Activated CD8-positive, alpha-beta memory T cell treated with anti-CD3 and anti-CD28 coated beads, Interleukin-2, amount 50 U/mL, for 24 hours (primary cell): ENCODE measurements around the gene NUP88.

Experiments used
- DNase-seq: peaks from one replicate; pipeline ENCODE4 v3.0.0-alpha.2; 2020; ENCODE audit errors: extremely low read depth

The NUP88 gene

DNA sequence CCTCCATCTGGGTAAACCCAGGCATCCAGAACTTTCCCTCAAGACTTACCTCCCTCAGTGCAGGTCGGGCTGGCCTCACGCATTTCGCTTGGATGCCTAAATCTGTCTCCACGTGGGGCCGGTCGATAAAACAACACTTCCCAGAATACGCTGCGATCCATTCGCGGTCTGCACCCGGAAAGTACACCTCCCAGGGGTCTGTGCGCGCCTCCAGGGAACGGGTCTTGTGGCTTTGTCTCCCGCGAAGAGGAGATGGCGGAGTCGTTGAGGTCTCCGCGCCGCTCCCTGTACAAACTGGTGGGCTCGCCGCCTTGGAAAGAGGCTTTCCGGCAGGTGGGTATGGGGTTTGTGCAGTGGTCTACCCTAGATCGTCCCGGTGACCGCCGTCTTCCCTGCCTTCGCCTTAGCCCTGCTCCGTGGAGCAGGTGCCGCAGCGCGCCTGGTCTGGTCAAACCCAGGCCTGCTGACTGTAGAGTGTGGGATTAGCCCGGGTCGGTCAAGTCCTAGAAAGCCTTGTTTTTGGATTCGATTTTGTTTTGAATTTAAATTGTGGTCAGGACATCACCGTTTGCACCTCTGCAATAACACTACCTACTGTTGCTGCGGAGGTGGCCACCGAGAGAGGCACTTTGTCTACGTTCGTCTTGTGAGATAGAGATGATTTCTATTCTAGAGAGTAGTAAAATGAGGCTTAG, 644 bp upstream of the NUP88 start, which contains the start of gene RPAIN:
TSS of gene RPAIN (plus strand) at position 224 of the 695 bp plus-strand sequence. CDS start at position 253, 29 bp downstream.
- peak; percentile 72 for DNase-seq

DNA sequence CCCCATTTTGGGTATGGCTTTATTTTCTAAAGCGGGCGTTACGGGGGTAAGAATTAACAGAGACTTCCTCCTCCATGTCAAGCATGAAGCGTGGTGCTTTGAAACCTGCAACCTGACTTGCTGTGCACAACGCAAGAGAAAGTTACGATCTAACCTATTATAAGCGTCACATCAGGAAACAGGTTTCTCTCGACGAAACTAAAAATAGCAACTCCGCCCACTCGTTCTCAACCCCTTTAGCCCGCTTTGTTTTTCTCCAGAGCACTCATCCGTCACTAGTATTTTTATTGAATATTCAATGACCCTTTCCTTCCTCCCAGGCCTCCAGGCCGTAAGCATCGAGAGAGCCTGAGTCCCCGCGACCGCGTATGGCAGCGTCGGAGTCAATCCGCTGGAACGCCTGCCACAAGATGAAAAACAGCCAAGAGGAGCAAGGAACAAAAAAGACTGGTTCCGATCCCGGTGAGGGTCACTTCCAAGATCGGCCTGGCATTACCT, 555 bp downstream of the NUP88 start:
- peak; percentile 47 for DNase-seq

GRCh38 chr17:5416901-5417300, 2.6 kb downstream of the NUP88 start:
- DNase-seq: no peak

DNA sequence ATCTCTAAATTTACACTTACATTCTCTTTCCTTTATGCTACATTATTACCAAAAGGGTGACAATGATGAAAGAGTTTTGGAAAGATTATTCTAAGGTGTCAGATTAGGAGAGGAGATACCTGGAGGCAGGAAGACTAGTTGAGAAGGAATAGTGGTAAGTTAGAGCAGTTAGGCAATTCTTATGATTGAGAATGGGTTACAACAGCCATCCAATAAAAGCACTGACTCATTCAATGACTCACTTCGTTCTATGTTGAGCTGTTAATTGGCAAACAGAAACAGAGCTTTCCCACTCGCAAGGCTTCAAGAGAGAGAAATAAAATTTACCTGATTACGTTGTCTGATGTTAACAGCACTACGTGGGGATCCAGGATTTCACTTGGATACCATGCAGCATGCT, 5.8 kb downstream of the NUP88 start:
- no peak for DNase-seq

DNA sequence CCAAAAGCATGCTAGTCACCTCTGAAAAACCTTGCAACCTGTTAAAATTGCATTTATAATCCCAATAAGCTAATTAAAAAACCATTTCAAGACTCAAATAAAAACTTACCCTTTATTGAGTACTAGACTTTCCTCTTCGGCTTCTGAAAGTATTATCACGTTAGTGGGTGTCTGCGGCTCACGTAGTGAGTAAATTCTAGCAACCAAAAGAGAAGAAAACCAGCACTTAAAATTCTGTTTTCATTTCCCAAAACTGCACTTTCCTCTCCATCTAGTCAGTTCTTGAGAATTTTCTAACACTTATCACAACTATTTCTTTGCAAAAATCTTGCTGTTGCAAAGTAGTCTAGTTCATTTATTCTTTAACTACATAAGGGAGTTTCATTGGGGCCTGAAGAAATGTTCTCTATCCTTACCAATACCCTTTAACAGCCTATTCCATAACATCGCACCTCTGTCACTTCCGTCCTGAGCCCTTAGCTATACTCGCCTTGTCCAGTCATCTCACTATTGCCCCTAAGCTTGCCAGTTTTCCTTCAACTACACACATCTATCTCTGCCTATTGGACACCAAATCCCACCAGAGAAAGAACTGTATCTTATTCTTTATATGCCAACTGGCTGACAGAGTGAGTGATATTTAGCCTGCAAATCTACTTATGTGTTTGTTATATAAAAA, 8.7 kb downstream of the NUP88 start:
- DNase-seq: no peak

DNA sequence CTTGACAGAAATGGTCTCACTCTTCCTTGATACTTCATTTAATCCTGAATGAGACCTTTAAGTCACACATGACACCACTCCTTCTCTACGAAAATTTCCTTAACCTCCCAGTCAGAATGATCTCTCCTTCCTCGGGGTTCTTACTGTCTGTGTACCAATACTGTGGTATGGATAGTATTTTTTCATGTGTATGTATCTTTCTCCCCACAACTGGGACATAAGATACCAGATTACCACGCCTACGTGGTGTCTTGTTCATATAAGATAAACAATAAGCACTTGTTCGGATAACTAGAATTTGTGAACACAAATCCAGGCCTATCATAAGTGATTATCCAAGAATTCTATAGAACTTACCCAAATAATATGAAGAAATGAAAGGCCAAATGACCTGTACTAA, 11.3 kb downstream of the NUP88 start:
- DNase-seq: no peak

- DNase-seq: no peak
These were observed 14.1 kb downstream of the NUP88 start for GRCh38 chr17:5405400-5405799.

GRCh38 chr17:5399767-5400166, 19.7 kb downstream of the NUP88 start:
- no peak for DNase-seq

GRCh38 chr17:5396612-5397011, 22.9 kb downstream of the NUP88 start:
- no peak for DNase-seq

- no peak for DNase-seq
These were observed 27.8 kb downstream of the NUP88 start for GRCh38 chr17:5391678-5392077.

DNA sequence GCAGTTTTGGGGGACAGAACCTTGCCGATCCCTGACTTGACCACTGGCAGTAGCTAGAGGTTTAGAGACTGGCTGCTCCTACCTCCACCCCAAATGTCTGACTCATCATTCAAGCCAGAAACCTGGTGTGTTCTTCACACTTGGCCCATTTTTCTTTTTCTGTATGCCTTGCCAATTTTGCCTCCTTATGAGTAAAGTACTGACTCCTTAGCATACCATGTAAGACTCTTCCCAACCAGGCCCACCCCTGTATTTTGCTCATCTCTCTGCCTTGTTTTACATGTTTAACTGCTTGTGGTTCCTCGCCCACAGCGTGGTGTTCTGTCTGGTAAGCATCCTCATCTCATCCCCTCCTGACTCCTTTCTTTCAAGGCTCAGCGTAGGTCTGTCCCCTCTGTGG, 37.9 kb downstream of the NUP88 start:
- DNase-seq: no peak

DNA sequence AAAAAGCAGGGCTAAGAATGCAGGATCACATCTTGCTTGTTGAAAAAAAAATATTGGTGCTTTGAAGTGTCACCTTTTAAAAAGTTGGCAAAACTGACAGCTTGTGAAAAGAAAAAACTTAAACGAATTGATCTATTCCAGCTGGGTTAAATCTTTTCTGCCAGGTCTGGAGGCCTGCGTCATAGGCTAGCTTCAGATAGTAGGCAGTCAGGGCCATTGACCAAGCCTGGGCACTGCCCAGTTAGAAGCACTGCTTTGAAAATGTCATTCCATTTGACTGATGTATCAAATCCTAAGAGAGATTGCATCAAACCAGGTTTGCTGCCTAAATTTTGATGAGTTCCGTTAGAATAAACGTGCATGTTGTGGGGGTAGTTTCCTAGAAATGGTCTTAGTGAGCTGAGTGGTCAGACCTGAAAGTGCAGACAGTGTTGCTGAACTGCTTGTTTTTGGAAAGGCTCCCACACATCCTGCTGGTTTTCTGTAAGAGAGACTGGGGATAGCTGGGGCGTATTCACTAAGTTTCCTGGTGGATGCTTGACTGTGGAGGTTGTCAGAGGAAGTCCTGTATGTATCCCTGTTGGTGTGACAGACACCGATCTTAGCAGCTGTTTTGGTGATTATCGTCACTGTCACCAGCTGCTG, 38.8 kb downstream of the NUP88 start:
- DNase-seq: no peak

GRCh38 chr17:5379351-5380107, 39.9 kb downstream of the NUP88 start:
- no peak for DNase-seq

DNA sequence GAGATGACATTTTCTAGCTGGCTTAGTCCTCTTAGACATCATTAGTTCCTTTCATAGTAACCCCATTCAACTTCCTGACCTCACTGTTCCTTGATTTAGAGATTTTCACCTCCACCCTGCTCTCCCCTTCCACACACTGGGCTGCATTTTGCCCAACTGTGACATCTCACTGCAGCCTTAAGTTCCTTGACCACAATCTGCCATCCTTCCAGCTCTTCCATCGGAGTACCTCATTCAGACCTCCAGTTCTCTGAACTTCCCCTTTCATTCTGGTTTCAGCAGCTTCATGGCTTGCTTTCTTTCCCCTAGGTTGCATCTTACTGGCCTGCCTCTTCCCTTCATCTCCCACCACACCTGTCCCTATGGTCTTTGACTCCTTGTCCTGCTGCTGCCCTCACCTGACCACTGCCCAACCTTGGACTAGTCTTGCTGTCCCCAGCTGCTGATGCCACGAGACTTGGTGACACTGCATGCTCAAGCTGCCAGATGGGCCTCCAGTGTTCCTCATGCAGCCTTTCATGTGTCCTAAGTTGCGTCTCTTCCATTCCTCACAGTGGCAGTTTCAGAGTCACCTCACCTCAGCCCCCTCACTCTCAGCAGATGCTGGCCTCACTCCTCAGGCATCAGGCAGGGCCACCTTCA, 40.8 kb downstream of the NUP88 start:
- DNase-seq: no peak

- no peak for DNase-seq
These were observed 46.4 kb downstream of the NUP88 start for GRCh38 chr17:5373112-5373511.

DNA sequence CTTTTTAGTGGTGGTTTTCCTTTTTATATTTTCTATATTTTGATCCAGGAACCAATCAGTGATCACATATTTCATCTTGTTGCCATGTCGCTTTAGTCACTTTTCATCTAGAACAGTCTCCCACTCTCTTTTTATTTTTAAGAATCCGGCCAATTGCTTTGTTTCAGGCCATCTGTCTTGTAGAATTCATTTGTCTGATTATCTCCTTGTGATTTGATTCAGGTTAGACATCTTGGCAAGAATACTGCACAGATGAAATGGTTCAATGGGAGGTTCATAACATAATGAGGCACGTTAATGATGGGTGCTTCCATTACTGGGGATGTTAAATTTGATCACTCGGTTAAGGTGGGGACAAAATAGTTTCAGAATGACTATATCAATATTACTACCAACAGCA, 49.1 kb downstream of the NUP88 start:
- DNase-seq: no peak

- DNase-seq: no peak
These were observed 53.6 kb downstream of the NUP88 start for GRCh38 chr17:5365831-5366230.

GRCh38 chr17:5364696-5365095, 54.8 kb downstream of the NUP88 start:
- DNase-seq: no peak

DNA sequence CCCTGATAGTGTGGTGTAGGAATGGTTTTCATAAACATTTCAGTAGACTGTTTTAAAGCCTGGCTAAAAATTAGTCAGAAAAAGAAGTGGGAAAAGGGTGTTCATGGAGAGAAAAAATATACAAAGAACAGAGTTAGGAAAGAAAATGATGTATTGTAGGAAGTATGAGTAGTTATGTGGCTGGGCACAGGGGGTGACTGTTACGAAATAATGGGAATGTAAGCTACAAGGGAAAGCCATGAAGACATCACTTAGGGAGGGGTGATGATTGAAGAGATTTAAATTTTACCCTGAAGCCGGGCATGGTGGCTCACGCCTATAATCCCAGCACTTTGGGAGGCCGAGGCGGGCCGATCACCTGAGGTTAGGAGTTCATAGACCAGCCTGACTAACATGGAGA, 55.3 kb downstream of the NUP88 start:
- no peak for DNase-seq

GRCh38 chr17:5362162-5362811, 57.2 kb downstream of the NUP88 start:
- no peak for DNase-seq

GRCh38 chr17:5361426-5361825, 58.0 kb downstream of the NUP88 start:
- DNase-seq: no peak
